GM18526 (cell line): ENCODE measurements around the gene GSTA4.

Experiments used
- POLR2A ChIP-seq: IDR thresholded peaks from 3 replicates; pipeline ENCODE4 v1.6.1; 2011; ENCODE audit not compliant: insufficient read length; ENCODE audit errors: extremely low read depth

Gene GSTA4

DNA sequence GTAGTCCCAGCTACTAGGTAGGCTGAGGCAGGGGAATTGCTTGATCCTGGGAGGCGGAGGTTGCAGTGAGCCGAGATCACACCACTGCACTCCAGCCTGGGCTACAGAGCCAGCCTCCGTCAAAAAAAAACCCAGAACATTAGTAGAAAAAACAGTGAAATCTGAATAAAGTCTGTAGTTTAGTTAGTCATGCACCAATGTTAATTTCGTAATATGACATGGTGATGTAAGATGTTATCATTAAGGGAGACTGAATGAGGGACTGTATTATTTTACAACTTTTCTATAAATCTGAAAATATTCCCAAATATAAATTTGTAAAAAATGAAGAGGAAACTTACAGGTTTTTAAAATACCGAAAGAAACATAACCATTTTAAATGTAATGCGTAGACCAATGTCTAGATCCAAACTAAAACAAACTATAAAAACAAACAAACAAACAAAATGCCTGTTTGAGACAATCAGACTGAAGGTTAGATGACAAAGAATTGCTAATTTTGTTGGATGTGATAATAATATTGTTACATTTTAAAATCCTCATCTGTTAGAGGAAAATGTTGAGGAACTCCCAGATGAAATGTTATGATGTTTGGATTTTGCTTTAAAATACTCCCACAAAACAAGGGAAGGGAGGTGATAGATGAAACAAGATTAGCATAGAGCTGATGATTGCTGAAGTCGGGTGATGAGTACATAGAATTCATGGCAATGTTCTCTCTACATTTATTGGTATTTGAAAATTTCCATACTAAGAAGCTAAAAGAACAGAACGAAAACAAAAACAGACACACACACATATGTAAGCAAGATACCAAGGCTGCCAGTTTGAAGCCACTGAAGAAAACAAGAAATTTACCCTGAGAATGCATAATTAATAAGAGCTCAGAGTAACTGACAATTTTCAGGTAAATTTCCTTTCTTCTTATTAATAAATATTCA, 1.8 kb downstream of the GSTA4 start:
- TF ChIP-seq POLR2A = no peak

DNA sequence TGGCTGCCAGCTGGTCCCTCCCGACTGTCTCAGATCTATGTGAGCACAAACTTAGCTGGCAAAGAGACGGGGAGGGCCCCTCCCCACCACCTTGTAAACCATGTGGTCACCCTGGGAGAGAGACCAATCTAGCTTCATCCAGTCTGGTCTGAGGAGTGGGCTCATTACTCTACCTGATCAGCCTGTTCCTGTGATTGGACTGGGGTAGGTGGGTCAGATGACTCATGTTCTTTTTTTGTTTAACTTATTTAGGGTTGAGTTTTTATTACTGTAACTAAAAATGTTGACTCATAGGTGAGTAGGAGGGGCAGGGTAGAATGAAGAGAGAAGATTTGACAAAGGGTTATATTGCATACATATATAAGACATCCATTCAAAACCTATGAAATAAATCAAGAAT, 4.7 kb downstream of the GSTA4 start:
- no peak for TF ChIP-seq POLR2A

DNA sequence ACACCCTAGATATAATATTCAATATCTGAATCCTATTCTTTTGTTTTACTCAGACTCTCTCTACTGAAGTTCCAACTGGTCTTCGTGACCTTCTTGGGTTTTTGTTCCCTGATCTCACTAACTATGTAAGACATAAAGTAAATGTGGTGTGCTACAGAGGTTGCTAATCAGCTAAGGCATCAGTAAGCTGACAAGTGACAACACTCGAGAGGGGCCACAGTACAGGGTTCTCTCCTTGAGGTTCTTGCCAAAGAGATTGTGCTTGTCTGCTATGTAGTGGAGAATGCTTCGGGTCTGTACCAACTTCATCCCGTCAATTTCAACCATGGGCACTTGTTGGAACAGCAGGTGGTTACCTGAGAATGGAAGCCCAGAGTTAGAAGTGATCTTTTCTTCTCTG, 9.9 kb downstream of the GSTA4 start:
- TF ChIP-seq POLR2A = no peak

DNA sequence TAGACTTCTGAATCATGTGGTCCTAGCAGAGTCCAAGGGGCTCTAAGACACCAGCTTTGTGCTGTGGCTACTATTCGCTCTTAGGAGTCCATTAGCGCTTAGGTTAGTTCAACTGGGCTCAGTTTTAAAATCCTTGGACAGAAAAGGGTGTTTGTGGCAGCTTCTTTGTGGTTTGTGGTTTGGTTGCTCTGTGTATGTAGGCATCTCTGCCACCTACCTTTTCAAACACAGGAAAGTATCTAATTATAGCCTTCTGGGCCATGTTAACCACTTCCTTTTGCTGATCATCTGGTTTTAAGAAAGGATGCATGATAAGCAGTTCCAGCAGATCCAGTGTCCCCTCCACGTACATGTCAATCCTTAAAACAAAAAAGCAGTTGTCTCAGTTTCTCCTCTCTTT, 10.8 kb downstream of the GSTA4 start:
- TF ChIP-seq POLR2A = no peak

DNA sequence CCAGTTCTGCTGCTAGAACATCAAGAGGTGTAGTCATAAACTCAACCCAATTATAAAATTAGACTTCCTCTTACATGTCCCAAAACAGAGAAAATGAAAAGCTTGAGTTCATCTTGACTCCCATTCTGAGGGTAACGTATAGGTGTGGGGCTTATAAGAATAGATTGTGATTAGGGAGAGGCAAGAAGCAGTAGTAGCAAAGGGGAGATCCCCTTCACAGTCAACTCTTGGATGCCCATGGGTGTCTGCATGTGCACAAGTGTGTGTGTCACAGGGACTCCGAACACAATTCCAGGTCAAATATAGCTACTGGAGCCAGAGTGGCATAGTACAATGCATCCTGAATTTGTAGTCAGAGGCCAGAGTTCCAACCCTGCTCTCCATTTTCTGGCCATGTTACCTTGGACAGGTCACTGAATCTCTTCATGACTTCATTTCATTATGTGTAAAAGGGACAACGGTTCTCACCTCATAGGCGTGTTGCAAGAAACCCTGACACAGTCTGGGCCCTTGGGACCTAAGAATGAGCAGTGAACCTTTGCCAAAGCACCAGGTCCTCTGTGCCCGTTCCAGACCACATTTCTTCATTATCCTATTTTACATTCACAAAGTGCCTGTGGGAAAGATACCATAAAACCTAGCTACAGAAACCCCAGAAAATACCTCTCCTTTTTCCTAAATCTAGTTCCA, 11.8 kb downstream of the GSTA4 start:
- no peak for TF ChIP-seq POLR2A

DNA sequence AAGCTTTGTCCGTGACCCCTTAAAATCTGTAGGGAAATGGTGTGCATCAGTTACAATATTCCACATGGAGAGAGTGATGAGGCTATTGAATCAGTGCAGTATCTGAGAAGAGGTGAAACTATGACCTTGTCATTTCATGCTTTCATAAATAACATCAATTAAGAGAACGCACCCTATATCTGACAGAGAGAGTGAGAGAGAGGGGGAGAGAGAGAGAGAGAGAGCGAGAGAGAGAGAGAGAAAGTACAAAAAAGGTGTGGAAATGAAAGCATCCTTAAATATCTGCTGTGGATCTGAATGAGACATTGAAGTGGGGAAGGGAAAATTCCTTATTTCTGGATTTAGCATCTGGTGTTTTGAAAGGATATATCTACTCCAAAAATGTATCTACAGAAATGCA, 12.4 kb downstream of the GSTA4 start:
- TF ChIP-seq POLR2A = no peak

DNA sequence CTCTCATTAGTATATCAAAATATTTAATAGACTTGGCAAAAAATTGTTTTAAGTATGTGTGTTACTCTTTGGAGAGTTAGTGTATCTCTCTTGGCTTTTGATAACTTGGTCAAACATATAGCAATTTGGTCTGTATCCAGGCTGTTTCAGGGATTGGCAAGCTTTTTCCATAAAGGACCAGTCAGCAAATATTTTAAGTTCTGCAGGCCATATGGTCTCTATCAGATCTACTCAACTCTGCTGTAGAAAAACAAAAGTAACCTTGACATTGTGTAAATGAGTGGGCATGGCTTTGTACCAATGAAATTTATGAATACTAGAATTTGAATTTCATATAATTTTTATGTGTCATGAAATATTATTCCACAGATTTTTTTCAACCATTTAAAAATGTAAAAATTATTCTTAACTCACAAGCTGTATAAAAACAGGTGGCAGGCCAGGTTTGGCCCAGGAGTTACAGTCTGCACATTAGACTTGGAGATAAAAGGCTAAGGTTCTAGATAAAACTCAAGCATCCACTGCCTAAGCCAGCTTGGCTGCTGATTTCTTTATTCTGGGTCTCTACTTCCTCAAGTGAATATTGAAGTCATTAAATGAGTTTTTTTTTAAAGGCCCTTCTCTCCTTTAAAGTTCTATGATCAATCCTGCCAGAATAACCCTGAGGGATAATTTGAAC, 13.7 kb downstream of the GSTA4 start:
- no peak for TF ChIP-seq POLR2A

DNA sequence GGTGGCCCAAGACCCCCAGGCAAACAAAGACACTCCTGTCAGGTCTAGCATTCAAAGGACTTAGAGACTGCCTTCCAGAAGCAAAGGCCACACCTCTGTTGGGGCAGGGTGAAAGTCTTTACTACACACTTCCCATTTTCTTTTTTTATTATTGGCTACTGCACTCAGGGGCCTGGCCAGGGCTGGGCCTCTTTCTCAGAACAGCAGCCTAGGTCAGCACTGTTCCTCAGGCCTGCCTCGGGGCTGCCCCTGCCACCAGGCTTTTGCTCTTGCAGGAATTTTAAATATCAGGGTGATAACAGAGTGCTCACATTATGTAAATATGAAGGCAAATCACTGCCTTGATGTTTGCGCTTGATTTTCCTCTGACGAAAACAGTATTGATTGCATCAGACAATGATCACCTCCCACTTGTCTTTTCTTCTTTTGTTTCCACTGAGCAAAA, 18.5 kb downstream of the GSTA4 start:
- no peak for TF ChIP-seq POLR2A

DNA sequence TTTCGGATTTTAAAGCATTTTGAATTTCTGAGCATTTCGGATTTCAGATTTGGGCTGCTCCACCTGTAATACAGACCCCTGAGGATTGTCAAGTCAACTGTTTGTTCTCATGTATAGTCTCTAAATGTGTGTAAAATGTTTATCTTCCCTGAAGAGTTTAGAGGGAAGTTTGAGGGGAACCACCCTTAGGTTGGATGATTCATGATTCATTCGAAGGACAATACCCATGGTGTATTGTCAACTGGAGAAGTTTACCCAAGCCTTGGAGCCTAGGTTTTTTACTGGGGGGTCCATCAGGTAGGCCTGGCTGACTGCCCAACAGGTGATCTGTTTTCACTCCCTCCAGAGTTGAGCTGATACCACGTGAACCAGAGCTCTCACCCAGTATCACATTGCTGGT, 18.9 kb downstream of the GSTA4 start:
- no peak for TF ChIP-seq POLR2A

DNA sequence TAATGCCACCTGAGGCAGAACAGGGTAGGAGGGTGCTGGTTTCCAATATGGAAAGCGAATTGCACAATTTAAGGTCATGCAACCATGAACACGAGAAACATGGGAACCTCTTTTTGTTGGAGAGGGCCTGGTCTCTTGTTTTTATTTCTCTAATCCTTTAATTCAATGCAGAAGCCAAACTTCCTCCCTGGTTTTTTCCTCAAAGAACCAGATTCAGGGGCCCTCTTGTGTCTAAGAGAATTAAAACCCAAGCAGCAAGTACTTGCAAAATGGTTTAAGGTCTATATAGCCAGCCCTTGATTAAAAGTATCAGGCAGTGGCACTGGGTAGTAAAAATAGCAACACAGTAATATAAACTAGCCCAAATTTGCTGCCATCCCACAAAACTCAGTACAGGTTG, 19.5 kb downstream of the GSTA4 start:
- no peak for TF ChIP-seq POLR2A

DNA sequence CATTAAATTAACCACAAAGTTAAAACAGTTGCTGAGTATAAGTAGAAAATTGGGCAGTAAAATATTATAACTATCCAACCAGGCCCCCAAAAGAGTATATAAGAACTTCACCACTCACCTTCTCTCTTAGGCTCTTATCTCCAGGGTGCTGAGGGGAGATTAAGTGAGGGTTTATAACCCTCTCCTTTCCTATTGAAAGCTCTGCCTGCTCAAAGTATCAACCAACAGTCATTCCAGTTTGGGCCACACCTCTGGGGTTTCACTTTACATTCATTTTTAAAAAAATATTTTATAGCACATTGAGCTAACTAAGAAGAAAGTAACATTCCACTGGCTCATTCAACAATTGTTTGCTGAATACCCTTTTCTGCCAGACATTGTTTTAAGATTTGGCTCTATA, 22.1 kb downstream of the GSTA4 start:
- no peak for TF ChIP-seq POLR2A

DNA sequence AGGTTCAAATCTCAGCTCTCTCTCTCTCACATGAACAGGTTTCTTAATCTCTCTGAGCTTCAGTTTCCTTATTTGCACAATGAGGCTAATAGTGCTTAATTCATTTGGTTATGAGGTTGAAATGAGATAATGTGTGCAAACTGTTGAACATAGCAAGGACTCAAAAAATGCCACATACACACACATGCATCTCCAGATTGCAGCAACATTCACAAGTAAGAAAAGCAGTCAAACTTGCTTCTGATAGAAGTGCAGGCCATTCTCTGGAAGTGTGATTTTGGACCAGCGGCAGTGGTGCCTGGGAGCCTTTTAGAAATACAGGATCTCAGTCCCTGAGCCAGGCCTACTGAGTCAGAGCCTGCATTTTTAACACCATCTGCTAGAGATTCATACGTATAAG, 25.7 kb downstream of the GSTA4 start:
- no peak for TF ChIP-seq POLR2A

DNA sequence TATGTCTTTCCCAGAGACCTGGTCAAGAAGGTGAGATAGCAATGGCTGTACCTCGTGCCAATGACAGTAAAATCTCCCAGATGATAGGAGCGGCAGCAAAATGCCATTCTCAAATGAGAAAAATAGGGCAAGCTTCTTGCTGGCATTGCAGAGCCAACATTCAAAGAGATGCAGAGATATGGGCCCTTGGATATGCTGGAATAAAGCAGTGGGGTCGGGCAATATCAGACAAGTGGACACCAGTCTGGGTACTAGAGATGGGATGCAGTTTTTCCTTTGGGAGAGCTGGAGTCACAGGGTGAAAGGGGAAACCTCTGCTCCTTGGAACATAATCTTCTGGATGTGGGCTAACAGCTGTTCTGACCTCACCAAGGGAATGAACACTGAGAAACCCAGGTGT, 29.0 kb downstream of the GSTA4 start:
- no peak for TF ChIP-seq POLR2A

DNA sequence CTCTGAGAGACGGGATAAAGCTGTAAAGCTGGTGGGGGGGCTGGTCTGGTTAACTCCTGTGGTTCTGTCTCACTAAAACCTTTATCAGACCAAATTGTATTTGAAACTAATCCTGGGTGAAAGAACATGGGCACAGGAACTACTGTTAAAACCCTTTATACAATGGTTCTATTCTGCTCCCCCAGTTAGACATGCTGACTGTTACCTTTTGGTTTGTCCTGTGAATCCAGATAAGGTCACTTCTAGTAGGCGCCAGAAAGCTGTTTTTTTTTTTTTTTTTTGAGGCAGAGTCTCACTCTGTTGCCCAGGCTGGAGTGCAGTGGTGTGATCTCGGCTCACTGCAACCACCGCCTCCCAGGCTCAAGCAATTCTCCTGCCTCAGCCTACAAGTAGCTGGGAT, 29.7 kb downstream of the GSTA4 start:
- no peak for TF ChIP-seq POLR2A

DNA sequence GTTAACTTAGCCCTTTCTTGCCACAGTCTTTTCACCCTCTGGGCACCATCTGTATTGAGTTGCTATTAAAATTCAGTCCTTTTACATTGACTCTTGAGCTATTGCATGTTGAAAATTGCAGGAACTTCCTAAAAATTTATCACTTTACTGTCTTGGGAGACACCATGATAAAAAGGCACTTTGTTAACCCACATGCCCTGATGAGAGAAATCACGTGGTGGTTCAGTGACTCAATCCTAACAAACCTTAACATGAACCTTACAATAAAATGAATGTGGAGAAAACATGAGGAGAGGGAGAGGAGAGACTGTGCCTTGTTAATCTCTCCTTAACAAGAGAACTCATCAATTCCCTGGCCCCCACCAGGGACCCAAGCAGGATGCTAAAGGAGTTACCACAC, 30.8 kb downstream of the GSTA4 start:
- no peak for TF ChIP-seq POLR2A

DNA sequence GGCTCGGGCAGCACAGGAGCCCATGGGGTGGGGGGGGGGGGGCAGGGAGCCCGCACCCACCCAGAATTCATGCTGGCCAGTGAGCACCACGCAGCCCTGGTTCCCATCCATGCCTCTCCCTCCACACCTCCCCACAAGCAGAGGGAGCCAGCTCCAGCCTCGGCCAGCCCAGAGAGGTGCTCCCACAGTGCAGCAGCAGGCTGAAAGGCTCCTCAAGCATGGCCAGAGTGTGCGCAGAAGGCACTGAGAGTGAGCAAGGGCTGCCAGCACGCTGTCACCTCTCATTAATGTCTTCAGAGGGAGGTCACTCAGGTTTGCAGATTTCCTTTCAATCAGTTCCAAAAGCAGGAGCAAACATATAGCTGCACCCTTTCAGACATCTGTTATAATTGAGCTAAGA, 32.4 kb downstream of the GSTA4 start:
- TF ChIP-seq POLR2A = no peak
